Measurements from ENCODE around the gene C11orf97.
"Not testable (repeated sequence)": the region's sequence is repeated elsewhere in the genome, so short reads cannot be mapped to it uniquely, and the experiment has no call there.

DNA sequence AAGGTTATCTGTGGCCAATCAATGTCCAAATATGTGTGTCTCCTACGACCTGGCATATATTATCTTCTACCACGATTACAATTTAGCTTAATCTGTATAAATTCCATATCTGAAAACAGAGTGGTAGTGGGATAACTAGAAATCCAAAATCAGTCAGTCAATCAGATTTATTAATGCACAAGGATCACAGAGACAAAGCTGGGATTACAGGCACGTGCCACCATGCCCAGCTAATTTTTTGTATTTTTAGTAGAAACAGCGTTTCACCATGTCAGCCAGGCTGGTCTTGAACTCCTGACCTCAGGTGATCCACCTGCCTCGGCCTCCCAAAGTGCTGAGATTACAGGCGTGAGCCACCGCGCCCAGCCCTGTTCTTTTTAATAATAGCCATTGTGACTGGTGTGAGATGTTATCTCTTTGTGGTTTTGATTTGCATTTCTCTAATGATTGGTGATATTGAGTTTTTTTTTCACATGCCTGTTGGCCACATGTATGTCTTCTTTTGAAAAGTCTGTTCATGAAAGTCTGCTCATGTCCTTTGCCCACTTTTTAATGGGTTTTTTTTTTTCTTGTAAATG lies 43.6 kb downstream of the C11orf97 start:
- TF ChIP-seq, protein P1, sequence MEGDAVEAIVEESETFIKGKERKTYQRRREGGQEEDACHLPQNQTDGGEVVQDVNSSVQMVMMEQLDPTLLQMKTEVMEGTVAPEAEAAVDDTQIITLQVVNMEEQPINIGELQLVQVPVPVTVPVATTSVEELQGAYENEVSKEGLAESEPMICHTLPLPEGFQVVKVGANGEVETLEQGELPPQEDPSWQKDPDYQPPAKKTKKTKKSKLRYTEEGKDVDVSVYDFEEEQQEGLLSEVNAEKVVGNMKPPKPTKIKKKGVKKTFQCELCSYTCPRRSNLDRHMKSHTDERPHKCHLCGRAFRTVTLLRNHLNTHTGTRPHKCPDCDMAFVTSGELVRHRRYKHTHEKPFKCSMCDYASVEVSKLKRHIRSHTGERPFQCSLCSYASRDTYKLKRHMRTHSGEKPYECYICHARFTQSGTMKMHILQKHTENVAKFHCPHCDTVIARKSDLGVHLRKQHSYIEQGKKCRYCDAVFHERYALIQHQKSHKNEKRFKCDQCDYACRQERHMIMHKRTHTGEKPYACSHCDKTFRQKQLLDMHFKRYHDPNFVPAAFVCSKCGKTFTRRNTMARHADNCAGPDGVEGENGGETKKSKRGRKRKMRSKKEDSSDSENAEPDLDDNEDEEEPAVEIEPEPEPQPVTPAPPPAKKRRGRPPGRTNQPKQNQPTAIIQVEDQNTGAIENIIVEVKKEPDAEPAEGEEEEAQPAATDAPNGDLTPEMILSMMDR (IDR thresholded peaks at IDR 0.05): not testable (repeated sequence)
- not testable (repeated sequence) for TF ChIP-seq POLR2A (IDR thresholded peaks at IDR 0.05)
